ENCODE measurements around the gene ALDOC. TPM values are rescaled to one million over a fixed set of nuclear protein-coding genes. Genes with fewer than 3 reads are reported as not detected.

The ALDOC gene
- total and polyA plus RNA-seq, 2 of the 13 experiments (the other 11 are each of a cell fraction or from before 2014, with no cell fraction given) = 15.4 to 60.9 TPM

GRCh38 chr17:28622186-28622585, 45.5 kb upstream of the ALDOC start:
- no peak overlapping the region for H2AFZ ChIP-seq (ENCODE audit: low read length)
- ChIA-PET CTCF (ENCODE audit: low intra/inter-chr PET ratio, low total read pairs) (no interaction called here), POLR2A (no interaction called here)
- H3K4me2 ChIP-seq (ENCODE audit: low read depth, low read length) = no peak overlapping the region
- H3K9ac ChIP-seq (ENCODE audit: insufficient read depth, low read depth, low read length) = no peak overlapping the region
- no peak for ATAC-seq
- peaks cover 5% of the 10 kb centered on the region; the same call in 1 of the 2 replicates for H3K4me1 ChIP-seq (ENCODE audit: insufficient read depth, low read length)
- H3K27me3 ChIP-seq (ENCODE audit: control insufficient read depth in 1 of 2, insufficient read depth in 2 of 2, low read length in 2 of 2) = no peaks in the 10 kb centered on the region
- no peaks in the 10 kb centered on the region for H3K9me3 ChIP-seq (ENCODE audit: low read length)
- FAIRE-seq = no peak
- intact Hi-C loops (cut with micrococcal nuclease; ENCODE audit: unreplicated experiment) = no loop called here
- H4K20me1 ChIP-seq (ENCODE audit: insufficient read depth, low read length) = no peaks in the 10 kb centered on the region
- H3K79me2 ChIP-seq (ENCODE audit: insufficient read depth, low read length) = no peaks in the 10 kb centered on the region
- 98% methylated on average over 3 of the region's 3 CpGs for WGBS (ENCODE audit: low lambda C conversion rate)
- H3K4me3 ChIP-seq (replicated peaks in 1 of 3; ENCODE audit: insufficient read depth in 1 of 3, low read depth in 2 of 3, low read length in 3 of 3) = no peak overlapping the region
- in situ Hi-C loops (cut with HindIII; ENCODE audit: extremely low pct_ligation_motif_present, low pct_unique_long_range_greater_than_20kb) = loop anchor here (5.0 kb wide), 1 partner anchor 50 kb away; the partner anchor contains the start of gene PIGS
- no TSS peak for BruUV-seq (replicated peaks)
- peaks cover 34 to 70% of the 10 kb centered on the region in 2 experiments for H3K36me3 ChIP-seq (replicated peaks in 1 of 2; ENCODE audit: control insufficient read depth in 1 of 2, insufficient read depth in 2 of 2, low read length in 2 of 2)
- H3K27ac ChIP-seq (ENCODE audit: extremely low read length, insufficient read depth, low read length) = no peak overlapping the region
- DNase-seq (ENCODE audit: low spot score) = no peak
- no peak for TF ChIP-seq ZKSCAN1 (IDR thresholded peaks at IDR 0.05; ENCODE audit: low read length)
- no peak for TF ChIP-seq SOX13 (IDR thresholded peaks at IDR 0.05)
- TF ChIP-seq SOX13 (CRISPR knock-in tag; conservative IDR thresholded peaks at IDR 0.05 in 1 of 2, IDR thresholded peaks at IDR 0.05 in 1 of 2) = no peak
- no peak for TF ChIP-seq ZNF142 (CRISPR knock-in tag; IDR thresholded peaks at IDR 0.05)
- TF ChIP-seq ZNF572 (CRISPR knock-in tag; IDR thresholded peaks at IDR 0.05) = no peak
- TF ChIP-seq, protein P1, sequence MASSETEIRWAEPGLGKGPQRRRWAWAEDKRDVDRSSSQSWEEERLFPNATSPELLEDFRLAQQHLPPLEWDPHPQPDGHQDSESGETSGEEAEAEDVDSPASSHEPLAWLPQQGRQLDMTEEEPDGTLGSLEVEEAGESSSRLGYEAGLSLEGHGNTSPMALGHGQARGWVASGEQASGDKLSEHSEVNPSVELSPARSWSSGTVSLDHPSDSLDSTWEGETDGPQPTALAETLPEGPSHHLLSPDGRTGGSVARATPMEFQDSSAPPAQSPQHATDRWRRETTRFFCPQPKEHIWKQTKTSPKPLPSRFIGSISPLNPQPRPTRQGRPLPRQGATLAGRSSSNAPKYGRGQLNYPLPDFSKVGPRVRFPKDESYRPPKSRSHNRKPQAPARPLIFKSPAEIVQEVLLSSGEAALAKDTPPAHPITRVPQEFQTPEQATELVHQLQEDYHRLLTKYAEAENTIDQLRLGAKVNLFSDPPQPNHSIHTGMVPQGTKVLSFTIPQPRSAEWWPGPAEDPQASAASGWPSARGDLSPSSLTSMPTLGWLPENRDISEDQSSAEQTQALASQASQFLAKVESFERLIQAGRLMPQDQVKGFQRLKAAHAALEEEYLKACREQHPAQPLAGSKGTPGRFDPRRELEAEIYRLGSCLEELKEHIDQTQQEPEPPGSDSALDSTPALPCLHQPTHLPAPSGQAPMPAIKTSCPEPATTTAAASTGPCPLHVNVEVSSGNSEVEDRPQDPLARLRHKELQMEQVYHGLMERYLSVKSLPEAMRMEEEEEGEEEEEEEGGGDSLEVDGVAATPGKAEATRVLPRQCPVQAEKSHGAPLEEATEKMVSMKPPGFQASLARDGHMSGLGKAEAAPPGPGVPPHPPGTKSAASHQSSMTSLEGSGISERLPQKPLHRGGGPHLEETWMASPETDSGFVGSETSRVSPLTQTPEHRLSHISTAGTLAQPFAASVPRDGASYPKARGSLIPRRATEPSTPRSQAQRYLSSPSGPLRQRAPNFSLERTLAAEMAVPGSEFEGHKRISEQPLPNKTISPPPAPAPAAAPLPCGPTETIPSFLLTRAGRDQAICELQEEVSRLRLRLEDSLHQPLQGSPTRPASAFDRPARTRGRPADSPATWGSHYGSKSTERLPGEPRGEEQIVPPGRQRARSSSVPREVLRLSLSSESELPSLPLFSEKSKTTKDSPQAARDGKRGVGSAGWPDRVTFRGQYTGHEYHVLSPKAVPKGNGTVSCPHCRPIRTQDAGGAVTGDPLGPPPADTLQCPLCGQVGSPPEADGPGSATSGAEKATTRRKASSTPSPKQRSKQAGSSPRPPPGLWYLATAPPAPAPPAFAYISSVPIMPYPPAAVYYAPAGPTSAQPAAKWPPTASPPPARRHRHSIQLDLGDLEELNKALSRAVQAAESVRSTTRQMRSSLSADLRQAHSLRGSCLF (CRISPR knock-in tag; IDR thresholded peaks at IDR 0.05; ENCODE audit: borderline replicate concordance) = no peak
- TF ChIP-seq ZBTB3 (CRISPR knock-in tag; IDR thresholded peaks at IDR 0.05; ENCODE audit: borderline replicate concordance, low read depth) = no peak
- no peak for TF ChIP-seq GABPB1 (CRISPR knock-in tag; IDR thresholded peaks at IDR 0.05)
- TF ChIP-seq, protein P2, sequence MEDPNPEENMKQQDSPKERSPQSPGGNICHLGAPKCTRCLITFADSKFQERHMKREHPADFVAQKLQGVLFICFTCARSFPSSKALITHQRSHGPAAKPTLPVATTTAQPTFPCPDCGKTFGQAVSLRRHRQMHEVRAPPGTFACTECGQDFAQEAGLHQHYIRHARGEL (CRISPR knock-in tag; IDR thresholded peaks at IDR 0.05) = no peak
- TF ChIP-seq IKZF5 (CRISPR knock-in tag; IDR thresholded peaks at IDR 0.05) = no peak
